Epithelial cell of esophagus (primary cell): ENCODE measurements around the gene MRLN.

Experiments used
- DNase-seq: peaks from one replicate; pipeline ENCODE4 v3.0.0; 2010; ENCODE audit warnings: low read depth
- H3K4me3 ChIP-seq: 2 replicates; pipeline ENCODE4 v1.5.1; 2011; ENCODE audit warnings: mild to moderate bottlenecking, low read length, control low read depth
- CTCF ChIP-seq: IDR thresholded peaks from 2 replicates; pipeline ENCODE4 v1.5.1; 2011; ENCODE audit warnings: low read depth, mild to moderate bottlenecking, low read length, control low read depth, inconsistent platforms; ENCODE audit not compliant: insufficient read depth; ENCODE audit errors: missing control alignments

Gene MRLN

GRCh38 chr10:59762505-59762904 is 9.2 kb upstream of the MRLN start:
- DNase-seq: no peak
- no peak overlapping the region for H3K4me3 ChIP-seq
- no peak for TF ChIP-seq CTCF

GRCh38 chr10:59757966-59758365 is 4.7 kb upstream of the MRLN start:
- H3K4me3 ChIP-seq: no peak overlapping the region
- peak; percentile 7 for DNase-seq
- TF ChIP-seq CTCF: no peak

- DNase-seq: no peak
- no peak for TF ChIP-seq CTCF
Measured at GRCh38 chr10:59754951-59755350, 1.7 kb upstream of the MRLN start.

GRCh38 chr10:59752278-59752940 is 846 bp downstream of the MRLN start:
- no peak for DNase-seq
- TF ChIP-seq CTCF: no peak
- no peak overlapping the region for H3K4me3 ChIP-seq

More at GRCh38 chr10:59754951-59755350, 1.7 kb upstream of the MRLN start:
- H3K4me3 ChIP-seq: no peak overlapping the region

GRCh38 chr10:59750155-59750945 is 2.9 kb downstream of the MRLN start:
- DNase-seq: peak; percentile 17
- no peak overlapping the region for H3K4me3 ChIP-seq
- no peak for TF ChIP-seq CTCF

- H3K4me3 ChIP-seq: no peak overlapping the region
- peak; percentile 48 for DNase-seq
- no peak for TF ChIP-seq CTCF
Measured at GRCh38 chr10:59748834-59749233, 4.4 kb downstream of the MRLN start.
